ENCODE data around the gene HTT. TPM values are rescaled to one million over a fixed set of nuclear protein-coding genes. Genes with fewer than 3 reads are reported as not detected.

The HTT gene
- total RNA-seq, 2 donors from 2014 or later, result 104 to 109 TPM

- WGBS, 2 experiments (ENCODE audit: insufficient coverage in 1 of 2, insufficient read length in 1 of 2), result 88 to 93% methylated on average over 14 of the region's 14 CpGs
- H3K9me3 Mint-ChIP-seq, result peaks cover 3% of the 10 kb centered on the region
- H3K27ac Mint-ChIP-seq, result no peak overlapping the region
Observed at GRCh38 chr4:3271131-3271530, 196.7 kb downstream of the HTT start.

DNA sequence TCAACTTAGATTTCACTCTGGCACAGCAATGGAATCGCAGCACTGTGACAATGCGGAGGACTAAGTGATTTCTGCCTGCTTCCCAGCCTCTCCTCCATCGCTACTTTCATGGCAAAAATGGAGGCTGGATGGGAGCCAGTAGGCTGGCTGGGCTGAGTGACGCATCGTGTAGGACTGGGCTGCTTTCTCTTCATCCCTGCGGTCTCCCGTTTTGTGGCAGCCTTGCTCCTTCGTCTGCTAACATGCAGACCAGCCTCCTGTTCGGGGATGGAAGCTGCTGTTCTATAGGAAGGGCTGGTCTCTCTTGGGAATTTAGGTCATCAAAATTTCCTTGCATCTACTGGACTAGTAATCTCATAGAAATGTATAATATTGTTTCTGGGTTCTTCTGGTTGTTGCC is 202.5 kb downstream of the HTT start:
- no peaks in the 10 kb centered on the region for H3K4me1 Mint-ChIP-seq
- H3K27me3 Mint-ChIP-seq (ENCODE audit: insufficient read depth), result peaks cover 10% of the 10 kb centered on the region
- Histone ChIP-seq H3K4me3 (ENCODE audit: low read length) (no peak overlapping the region), H3K4me1 (ENCODE audit: control insufficient read depth, insufficient read depth, low read length) (no peaks in the 10 kb centered on the region), H3K27me3 (ENCODE audit: control insufficient read depth, insufficient read depth, low read length, poor library complexity, severe bottlenecking) (no peaks in the 10 kb centered on the region), H3K9ac (ENCODE audit: extremely low read depth, low read length, poor library complexity, severe bottlenecking) (no peak overlapping the region), H3K27ac (ENCODE audit: low read depth, low read length) (no peak overlapping the region), H3K9me3 (ENCODE audit: control insufficient read depth, low read length) (peaks cover 4% of the 10 kb centered on the region), H3K36me3 (ENCODE audit: control insufficient read depth, insufficient read depth, low read length) (no peaks in the 10 kb centered on the region)
- DNase-seq, result no peak
- no peak overlapping the region for H3K4me3 Mint-ChIP-seq
- peaks cover 3% of the 10 kb centered on the region for H3K36me3 Mint-ChIP-seq (ENCODE audit: low read depth)
- TF ChIP-seq, protein P1, sequence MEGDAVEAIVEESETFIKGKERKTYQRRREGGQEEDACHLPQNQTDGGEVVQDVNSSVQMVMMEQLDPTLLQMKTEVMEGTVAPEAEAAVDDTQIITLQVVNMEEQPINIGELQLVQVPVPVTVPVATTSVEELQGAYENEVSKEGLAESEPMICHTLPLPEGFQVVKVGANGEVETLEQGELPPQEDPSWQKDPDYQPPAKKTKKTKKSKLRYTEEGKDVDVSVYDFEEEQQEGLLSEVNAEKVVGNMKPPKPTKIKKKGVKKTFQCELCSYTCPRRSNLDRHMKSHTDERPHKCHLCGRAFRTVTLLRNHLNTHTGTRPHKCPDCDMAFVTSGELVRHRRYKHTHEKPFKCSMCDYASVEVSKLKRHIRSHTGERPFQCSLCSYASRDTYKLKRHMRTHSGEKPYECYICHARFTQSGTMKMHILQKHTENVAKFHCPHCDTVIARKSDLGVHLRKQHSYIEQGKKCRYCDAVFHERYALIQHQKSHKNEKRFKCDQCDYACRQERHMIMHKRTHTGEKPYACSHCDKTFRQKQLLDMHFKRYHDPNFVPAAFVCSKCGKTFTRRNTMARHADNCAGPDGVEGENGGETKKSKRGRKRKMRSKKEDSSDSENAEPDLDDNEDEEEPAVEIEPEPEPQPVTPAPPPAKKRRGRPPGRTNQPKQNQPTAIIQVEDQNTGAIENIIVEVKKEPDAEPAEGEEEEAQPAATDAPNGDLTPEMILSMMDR (conservative IDR thresholded peaks at IDR 0.05), result no peak
- peaks cover 14% of the 10 kb centered on the region for H3K9me3 Mint-ChIP-seq
- no peak overlapping the region for H3K27ac Mint-ChIP-seq
- 88 to 92% methylated on average over 3 to 9 of the region's 9 CpGs for WGBS, 2 experiments (ENCODE audit: insufficient coverage in 1 of 2, insufficient read length in 1 of 2)

More at GRCh38 chr4:3271131-3271530, 196.7 kb downstream of the HTT start:
- Mint-ChIP-seq H3K4me3 (no peak overlapping the region), H3K36me3 (ENCODE audit: low read depth) (no peaks in the 10 kb centered on the region), H3K27me3 (ENCODE audit: insufficient read depth) (peaks cover 3% of the 10 kb centered on the region), H3K4me1 (peaks cover 5% of the 10 kb centered on the region)
- TF ChIP-seq, protein P1 (conservative IDR thresholded peaks at IDR 0.05), result no peak
- Histone ChIP-seq H3K9ac (ENCODE audit: extremely low read depth, low read length, poor library complexity, severe bottlenecking) (no peak overlapping the region), H3K4me1 (ENCODE audit: control insufficient read depth, insufficient read depth, low read length) (peaks cover 5% of the 10 kb centered on the region), H3K27ac (ENCODE audit: low read depth, low read length) (no peak overlapping the region), H3K4me3 (ENCODE audit: low read length) (no peak overlapping the region), H3K9me3 (ENCODE audit: control insufficient read depth, low read length) (no peaks in the 10 kb centered on the region), H3K27me3 (ENCODE audit: control insufficient read depth, insufficient read depth, low read length, poor library complexity, severe bottlenecking) (no peaks in the 10 kb centered on the region), H3K36me3 (ENCODE audit: control insufficient read depth, insufficient read depth, low read length) (no peaks in the 10 kb centered on the region)
- no peak for DNase-seq

- Mint-ChIP-seq H3K27me3 (ENCODE audit: insufficient read depth) (peaks cover 9% of the 10 kb centered on the region), H3K9me3 (peaks cover 17% of the 10 kb centered on the region), H3K27ac (no peak overlapping the region), H3K4me1 (no peaks in the 10 kb centered on the region), H3K36me3 (ENCODE audit: low read depth) (peaks cover 3% of the 10 kb centered on the region), H3K4me3 (no peak overlapping the region)
- DNase-seq, result no peak
- TF ChIP-seq, protein P1 (conservative IDR thresholded peaks at IDR 0.05), result no peak
- Histone ChIP-seq H3K4me1 (ENCODE audit: control insufficient read depth, insufficient read depth, low read length) (no peaks in the 10 kb centered on the region), H3K27me3 (ENCODE audit: control insufficient read depth, insufficient read depth, low read length, poor library complexity, severe bottlenecking) (no peaks in the 10 kb centered on the region), H3K36me3 (ENCODE audit: control insufficient read depth, insufficient read depth, low read length) (no peaks in the 10 kb centered on the region), H3K9me3 (ENCODE audit: control insufficient read depth, low read length) (peaks cover 5% of the 10 kb centered on the region), H3K9ac (ENCODE audit: extremely low read depth, low read length, poor library complexity, severe bottlenecking) (no peak overlapping the region), H3K27ac (ENCODE audit: low read depth, low read length) (no peak overlapping the region), H3K4me3 (ENCODE audit: low read length) (no peak overlapping the region)
- WGBS, 2 experiments (ENCODE audit: insufficient coverage in 1 of 2, insufficient read length in 1 of 2), result 69 to 80% methylated on average over 2 to 3 of the region's 3 CpGs
Observed at GRCh38 chr4:3280466-3280865, 206.0 kb downstream of the HTT start.
